Measurements from ENCODE around the gene RAP1A.

DNA sequence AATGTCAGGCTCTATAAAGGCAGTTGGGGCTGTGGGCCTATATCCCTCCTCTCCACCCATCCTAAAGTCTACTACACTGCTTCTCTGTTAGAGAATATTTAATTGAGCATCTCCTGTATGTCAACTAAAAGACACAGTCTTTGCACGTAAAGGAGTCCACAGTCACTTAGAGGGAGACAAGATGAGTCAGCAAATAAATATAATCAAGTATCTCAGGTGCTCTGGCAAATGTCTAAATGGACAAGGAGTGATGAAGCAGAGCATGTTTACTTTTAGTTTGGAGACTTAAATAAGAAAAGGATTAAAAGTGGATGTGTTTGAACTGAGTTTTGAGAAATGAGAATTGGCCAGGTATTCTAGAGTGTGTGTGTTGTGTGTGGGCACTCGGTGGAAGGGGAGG, 41.8 kb upstream of the RAP1A start:
- TF ChIP-seq, protein P1, sequence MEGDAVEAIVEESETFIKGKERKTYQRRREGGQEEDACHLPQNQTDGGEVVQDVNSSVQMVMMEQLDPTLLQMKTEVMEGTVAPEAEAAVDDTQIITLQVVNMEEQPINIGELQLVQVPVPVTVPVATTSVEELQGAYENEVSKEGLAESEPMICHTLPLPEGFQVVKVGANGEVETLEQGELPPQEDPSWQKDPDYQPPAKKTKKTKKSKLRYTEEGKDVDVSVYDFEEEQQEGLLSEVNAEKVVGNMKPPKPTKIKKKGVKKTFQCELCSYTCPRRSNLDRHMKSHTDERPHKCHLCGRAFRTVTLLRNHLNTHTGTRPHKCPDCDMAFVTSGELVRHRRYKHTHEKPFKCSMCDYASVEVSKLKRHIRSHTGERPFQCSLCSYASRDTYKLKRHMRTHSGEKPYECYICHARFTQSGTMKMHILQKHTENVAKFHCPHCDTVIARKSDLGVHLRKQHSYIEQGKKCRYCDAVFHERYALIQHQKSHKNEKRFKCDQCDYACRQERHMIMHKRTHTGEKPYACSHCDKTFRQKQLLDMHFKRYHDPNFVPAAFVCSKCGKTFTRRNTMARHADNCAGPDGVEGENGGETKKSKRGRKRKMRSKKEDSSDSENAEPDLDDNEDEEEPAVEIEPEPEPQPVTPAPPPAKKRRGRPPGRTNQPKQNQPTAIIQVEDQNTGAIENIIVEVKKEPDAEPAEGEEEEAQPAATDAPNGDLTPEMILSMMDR (IDR thresholded peaks at IDR 0.05 in 4 of 5, conservative IDR thresholded peaks at IDR 0.05 in 1 of 5), result no peak
- TF ChIP-seq POLR2A (IDR thresholded peaks at IDR 0.05), result no peak

All from gastrocnemius medialis (tissue), 4 donors.